ENCODE results near the gene PA2G4. TPM values are rescaled to one million over a fixed set of nuclear protein-coding genes. Genes with fewer than 3 reads are reported as not detected.

PA2G4 gene
- total RNA-seq, 2 experiments from 2014 or later = 242 to 243 TPM

GRCh38 chr12:56157201-56158028 is 53.1 kb downstream of the PA2G4 start:
- Mint-ChIP-seq H3K27me3 (no peaks in the 10 kb centered on the region), H3K9me3 (no peaks in the 10 kb centered on the region), H3K4me1 (peaks cover 62% of the 10 kb centered on the region), H3K36me3 (ENCODE audit: low read depth) (peaks cover 60% of the 10 kb centered on the region), H3K4me3 (peak overlapping the region; percentile 91), H3K27ac (peak overlapping the region; percentile 90)
- peak; percentile 67 for DNase-seq
- ChIA-PET POLR2A (interaction anchor here (0.8 to 9.2 kb wide), 16 partner anchors 10 to 203 kb away, joined by 3 to 178 read pairs (median 12); partner anchors contain the start of genes ESYT1, PA2G4, RNF41 and RPL41), CTCF (interaction anchor here (0.6 to 7.2 kb wide), 7 partner anchors 21 to 54 kb away, joined by 3 to 86 read pairs (median 4); partner anchors contain the start of genes ESYT1, SMARCC2 and ZC3H10)

GRCh38 chr12:56158029-56158925 is 53.9 kb downstream of the PA2G4 start, which contains the start of gene MYL6:
Gene MYL6, plus strand, starts transcription at chr12:56158359. Its CDS starts 43 bp downstream, at chr12:56158402.
- Mint-ChIP-seq H3K9me3 (no peaks in the 10 kb centered on the region), H3K4me1 (peaks cover 59% of the 10 kb centered on the region), H3K4me3 (peak within 1 kb of the TSS; percentile 91), H3K27ac (peak within 1 kb of the TSS; percentile 90), H3K27me3 (no peaks in the 10 kb centered on the region), H3K36me3 (ENCODE audit: low read depth) (peaks cover 65% of the 10 kb centered on the region)
- ChIA-PET POLR2A (interaction anchor here (0.6 to 9.2 kb wide), 23 partner anchors 9 to 478 kb away, joined by 3 to 178 read pairs (median 6); partner anchors contain the start of genes ESYT1, MYL6B, PA2G4 and PYM1), CTCF (interaction anchor here (0.6 to 7.2 kb wide), 8 partner anchors 22 to 202 kb away, joined by 3 to 86 read pairs (median 4); partner anchors contain the start of genes ESYT1, PA2G4, RNF41 and SMARCC2)
- DNase-seq = peak; percentile 94

- H3K4me3 Mint-ChIP-seq = peak overlapping the region; percentile 91
- ChIA-PET POLR2A (interaction anchor here (1.0 to 9.2 kb wide), 22 partner anchors 9 to 478 kb away, joined by 3 to 178 read pairs (median 7); partner anchors contain the start of genes ESYT1, MYL6B, PA2G4 and PYM1), CTCF (interaction anchor here (0.9 to 7.2 kb wide), 6 partner anchors 30 to 201 kb away, joined by 4 to 86 read pairs (median 18); partner anchors contain the start of genes ESYT1, PA2G4, RNF41 and SMARCC2)
- peaks cover 57% of the 10 kb centered on the region for H3K4me1 Mint-ChIP-seq
- H3K27me3 Mint-ChIP-seq = no peaks in the 10 kb centered on the region
- peak overlapping the region; percentile 90 for H3K27ac Mint-ChIP-seq
- peak; percentile 39 for DNase-seq
- H3K9me3 Mint-ChIP-seq = no peaks in the 10 kb centered on the region
- H3K36me3 Mint-ChIP-seq (ENCODE audit: low read depth) = peaks cover 72% of the 10 kb centered on the region
These were observed 54.6 kb downstream of the PA2G4 start for GRCh38 chr12:56158926-56159461.

DNA sequence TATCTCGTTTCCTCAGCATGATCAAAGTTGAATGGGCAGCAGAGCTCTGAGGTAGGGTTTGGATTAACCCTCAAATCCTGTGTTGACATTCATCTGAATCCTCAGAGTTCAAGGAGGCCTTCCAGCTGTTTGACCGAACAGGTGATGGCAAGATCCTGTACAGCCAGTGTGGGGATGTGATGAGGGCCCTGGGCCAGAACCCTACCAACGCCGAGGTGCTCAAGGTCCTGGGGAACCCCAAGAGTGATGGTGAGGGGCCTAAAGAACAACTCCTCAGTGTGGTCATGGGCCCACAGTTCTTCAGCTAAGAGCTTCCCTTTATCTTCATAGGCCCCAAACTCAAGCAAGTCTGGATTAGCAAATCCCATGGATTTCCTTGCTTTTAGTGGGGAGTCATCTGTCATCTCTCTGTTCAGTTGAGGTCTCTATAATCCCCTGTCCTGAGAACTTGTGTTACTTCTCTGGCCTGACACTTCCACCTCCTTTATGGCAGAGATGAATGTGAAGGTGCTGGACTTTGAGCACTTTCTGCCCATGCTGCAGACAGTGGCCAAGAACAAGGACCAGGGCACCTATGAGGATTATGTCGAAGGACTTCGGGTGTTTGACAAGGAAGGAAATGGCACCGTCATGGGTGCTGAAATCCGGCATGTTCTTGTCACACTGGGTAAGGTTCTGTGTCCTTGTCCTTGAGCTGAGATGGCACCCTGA is 55.3 kb downstream of the PA2G4 start:
- CTCF ChIA-PET = interaction anchor here (1.7 to 7.2 kb wide), 5 partner anchors 29 to 63 kb away, joined by 4 to 86 read pairs (median 32); partner anchors contain the start of genes ESYT1, PA2G4, RNF41 and SMARCC2
- peak overlapping the region; percentile 90 for H3K27ac Mint-ChIP-seq
- H3K4me1 Mint-ChIP-seq = peaks cover 53% of the 10 kb centered on the region
- H3K9me3 Mint-ChIP-seq = no peaks in the 10 kb centered on the region
- POLR2A ChIA-PET = interaction anchor here (1.0 to 9.2 kb wide), 22 partner anchors 10 to 232 kb away, joined by 3 to 178 read pairs (median 8); partner anchors contain the start of genes ESYT1, MYL6B, PA2G4 and PYM1
- H3K36me3 Mint-ChIP-seq (ENCODE audit: low read depth) = peaks cover 75% of the 10 kb centered on the region
- DNase-seq = no peak
- peak overlapping the region; percentile 91 for H3K4me3 Mint-ChIP-seq
- no peaks in the 10 kb centered on the region for H3K27me3 Mint-ChIP-seq

DNA sequence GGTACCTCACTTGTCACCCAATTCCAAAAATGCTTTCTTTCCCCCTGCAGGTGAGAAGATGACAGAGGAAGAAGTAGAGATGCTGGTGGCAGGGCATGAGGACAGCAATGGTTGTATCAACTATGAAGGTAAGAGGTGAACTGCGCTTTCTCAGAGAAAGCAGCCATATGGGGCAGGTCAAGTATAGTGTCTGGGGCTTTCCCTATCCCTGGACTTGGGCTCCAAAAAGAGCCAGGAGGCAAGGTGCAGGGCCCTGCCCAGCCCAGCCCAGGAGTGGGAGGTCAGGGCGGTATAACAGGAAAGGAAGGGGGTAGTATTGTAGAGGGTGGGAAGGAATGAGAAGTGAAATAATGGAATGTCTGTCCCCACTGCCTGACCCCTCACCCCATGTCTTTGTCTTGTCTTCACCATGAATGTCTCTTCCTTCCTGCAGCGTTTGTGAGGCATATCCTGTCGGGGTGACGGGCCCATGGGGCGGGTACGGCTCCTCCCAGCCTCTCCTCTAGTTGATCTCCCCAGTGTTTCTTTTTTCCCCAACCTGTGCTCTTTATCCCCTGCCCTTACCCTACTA is 55.9 kb downstream of the PA2G4 start:
- Mint-ChIP-seq H3K4me3 (peak overlapping the region; percentile 91), H3K4me1 (peaks cover 47% of the 10 kb centered on the region), H3K9me3 (no peaks in the 10 kb centered on the region)

DNA sequence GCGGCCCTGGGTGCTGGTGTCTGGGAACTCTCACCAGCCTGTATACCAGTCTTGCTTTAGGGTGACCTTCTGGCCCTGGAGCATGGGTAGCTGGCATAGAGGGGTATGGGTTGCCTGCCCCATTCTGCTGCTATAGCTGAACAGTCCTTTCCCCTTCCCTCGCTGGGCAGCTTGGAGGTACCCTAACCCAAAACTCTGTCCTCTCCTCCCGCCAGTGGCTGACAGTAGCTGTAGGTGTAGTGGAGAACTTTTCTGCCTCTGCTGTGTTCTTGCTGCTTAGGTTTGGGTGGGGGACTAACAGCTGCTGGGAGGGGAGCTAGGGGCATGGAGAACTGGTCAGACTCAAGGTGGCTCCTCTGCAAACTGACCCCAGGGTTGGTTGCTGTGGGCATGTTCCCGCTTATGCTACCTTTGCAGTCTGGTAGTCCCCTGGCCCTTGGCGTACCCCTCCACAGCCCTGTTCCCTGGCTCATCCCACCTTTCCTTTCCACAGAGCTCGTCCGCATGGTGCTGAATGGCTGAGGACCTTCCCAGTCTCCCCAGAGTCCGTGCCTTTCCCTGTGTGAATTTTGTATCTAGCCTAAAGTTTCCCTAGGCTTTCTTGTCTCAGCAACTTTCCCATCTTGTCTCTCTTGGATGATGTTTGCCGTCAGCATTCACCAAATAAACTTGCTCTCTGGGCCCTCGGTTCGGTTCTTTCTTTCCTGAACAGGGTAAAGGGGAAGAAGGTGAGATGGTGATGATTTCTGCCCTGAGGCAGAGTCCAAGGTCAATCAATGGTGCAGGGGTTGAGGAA is 56.7 kb downstream of the PA2G4 start:
- ChIA-PET POLR2A (interaction anchor here (0.8 to 9.2 kb wide), 18 partner anchors 10 to 187 kb away, joined by 3 to 178 read pairs (median 6); partner anchors contain the start of genes ANKRD52, ESYT1, MYL6B and PA2G4), CTCF (interaction anchor here (1.7 to 7.2 kb wide), 4 partner anchors 10 to 42 kb away, joined by 6 to 86 read pairs (median 34); partner anchors contain the start of genes ESYT1, MYL6B, SMARCC2 and ZC3H10)
- no peak for DNase-seq
- Mint-ChIP-seq H3K4me1 (peaks cover 40% of the 10 kb centered on the region), H3K27me3 (no peaks in the 10 kb centered on the region), H3K36me3 (ENCODE audit: low read depth) (peaks cover 78% of the 10 kb centered on the region), H3K9me3 (no peaks in the 10 kb centered on the region), H3K27ac (peak overlapping the region; percentile 90), H3K4me3 (peak overlapping the region; percentile 91)

More for the DNA sequence above, 55.9 kb downstream of the PA2G4 start:
- Mint-ChIP-seq H3K27ac (peak overlapping the region; percentile 90), H3K27me3 (no peaks in the 10 kb centered on the region), H3K36me3 (ENCODE audit: low read depth) (peaks cover 76% of the 10 kb centered on the region)
- ChIA-PET POLR2A (interaction anchor here (1.1 to 9.2 kb wide), 15 partner anchors 11 to 113 kb away, joined by 4 to 178 read pairs (median 18); partner anchors contain the start of genes ANKRD52, ESYT1, MYL6B and PA2G4), CTCF (interaction anchor here (1.7 to 7.2 kb wide), 5 partner anchors 29 to 62 kb away, joined by 4 to 86 read pairs (median 32); partner anchors contain the start of genes ESYT1, PA2G4, RNF41 and SMARCC2)
- peak; percentile 79 for DNase-seq

DNA sequence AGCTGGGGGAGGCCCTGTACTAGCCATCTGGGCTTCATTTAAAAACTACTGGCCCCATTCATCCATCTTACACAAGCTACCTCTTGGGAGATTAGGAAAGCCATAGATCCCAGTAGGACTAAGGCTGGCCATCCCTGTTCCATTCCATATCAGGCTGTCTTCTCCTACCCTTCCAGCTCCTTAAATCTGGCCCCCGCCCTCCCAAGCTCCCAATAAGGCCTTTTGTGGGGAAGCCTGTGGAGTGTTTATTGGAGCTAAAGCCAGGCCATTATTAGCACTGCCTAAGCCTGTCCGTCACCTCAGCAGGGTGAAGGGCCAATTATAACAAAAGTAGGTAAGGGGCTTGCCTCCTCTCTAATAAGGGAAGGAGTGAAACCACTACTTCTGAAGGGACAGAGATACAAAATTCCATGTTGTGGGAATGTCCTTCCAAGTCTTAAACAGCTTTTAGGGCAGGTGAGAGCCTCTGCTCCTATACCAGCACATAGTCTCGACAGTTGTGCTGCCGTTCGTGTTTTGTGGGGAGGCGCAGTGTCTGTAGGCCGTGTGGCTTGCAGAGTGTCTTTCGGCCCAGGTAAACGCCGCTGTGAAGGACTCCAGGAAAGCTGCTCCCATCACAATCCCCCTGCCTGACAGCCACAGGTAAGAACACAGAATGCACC is 57.5 kb downstream of the PA2G4 start:
- peaks cover 78% of the 10 kb centered on the region for H3K36me3 Mint-ChIP-seq (ENCODE audit: low read depth)
- H3K4me1 Mint-ChIP-seq = peaks cover 40% of the 10 kb centered on the region
- H3K27ac Mint-ChIP-seq = peak overlapping the region; percentile 55
- H3K27me3 Mint-ChIP-seq = no peaks in the 10 kb centered on the region
- DNase-seq = no peak
- H3K4me3 Mint-ChIP-seq = peak overlapping the region; percentile 91
- CTCF ChIA-PET = interaction anchor here (1.7 to 7.2 kb wide), 4 partner anchors 10 to 43 kb away, joined by 6 to 86 read pairs (median 34); partner anchors contain the start of genes ESYT1, MYL6B, SMARCC2 and ZC3H10
- H3K9me3 Mint-ChIP-seq = no peaks in the 10 kb centered on the region
- POLR2A ChIA-PET = interaction anchor here (0.8 to 9.2 kb wide), 20 partner anchors 9 to 474 kb away, joined by 3 to 178 read pairs (median 5); partner anchors contain the start of genes ANKRD52, ESYT1, MYL6B and PA2G4

DNA sequence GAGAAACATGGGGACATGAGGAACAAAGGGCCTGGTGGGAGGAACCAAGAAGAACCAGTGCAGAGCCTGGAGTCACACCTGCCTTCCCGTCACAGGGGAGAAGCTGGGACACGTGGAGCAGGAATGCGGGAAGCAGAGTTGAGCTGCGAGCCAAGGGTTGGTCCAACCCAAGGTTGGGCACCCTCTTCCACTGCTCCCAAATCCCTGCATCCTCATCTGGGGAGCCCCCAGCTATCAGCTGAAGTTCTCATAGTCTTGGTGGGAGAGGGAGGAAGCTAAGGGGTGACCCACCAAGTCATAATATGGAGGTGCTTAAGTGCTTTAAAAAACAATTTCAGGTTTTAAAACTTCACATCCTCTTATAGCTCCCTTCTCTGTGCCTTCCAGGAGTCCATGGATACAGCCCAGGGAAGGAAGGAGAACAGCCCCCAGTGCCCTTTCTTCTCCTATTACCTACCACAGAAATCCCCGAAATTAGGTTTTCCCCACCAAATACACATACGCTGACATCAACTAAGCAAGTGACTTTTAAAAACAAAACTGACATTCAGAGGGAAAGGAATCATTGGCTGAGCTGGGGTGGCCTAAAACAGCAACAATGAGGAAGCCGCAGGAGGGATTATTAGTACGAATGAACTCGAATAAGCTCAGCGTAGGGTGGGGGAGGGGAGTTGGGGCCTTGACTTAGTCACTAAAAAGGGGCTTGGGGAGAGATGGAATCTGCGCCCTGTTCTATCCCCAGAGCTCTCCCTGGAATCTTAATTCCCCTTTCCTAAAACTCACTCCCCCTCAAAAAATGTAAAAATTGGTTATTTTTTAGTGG is 58.3 kb downstream of the PA2G4 start:
- Mint-ChIP-seq H3K27me3 (no peaks in the 10 kb centered on the region), H3K4me3 (no peak overlapping the region), H3K27ac (peak overlapping the region; percentile 44), H3K9me3 (no peaks in the 10 kb centered on the region), H3K4me1 (peaks cover 37% of the 10 kb centered on the region), H3K36me3 (ENCODE audit: low read depth) (peaks cover 78% of the 10 kb centered on the region)
- CTCF ChIA-PET = interaction anchor here (0.7 to 7.2 kb wide), 7 partner anchors 11 to 45 kb away, joined by 3 to 86 read pairs (median 5); partner anchors contain the start of genes ESYT1, MYL6B, SMARCC2 and ZC3H10
- no peak for DNase-seq
- POLR2A ChIA-PET = interaction anchor here (1.0 to 9.2 kb wide), 14 partner anchors 8 to 473 kb away, joined by 3 to 178 read pairs (median 7); partner anchors contain the start of genes ESYT1, MYL6B, PA2G4 and SMARCC2
